Parathyroid adenoma (tissue), 2 donors: Measurements from ENCODE around the gene GARIN3.

Source experiments
- H2AFZ ChIP-seq: fragments of 300-600 bp; sonication (generic); one replicate; pipeline ENCODE4 v1.7.0; 2017; ENCODE audit warnings: antibody characterized with exemption, mild to moderate bottlenecking
- H3K27ac ChIP-seq: fragments of 300-600 bp; sonication (generic); one replicate; pipeline ENCODE4 v1.7.0; 2017
- H3K27me3 ChIP-seq: fragments of 300-600 bp; sonication (generic); one replicate; pipeline ENCODE4 v1.7.0; 2017; ENCODE audit warnings: low read length; ENCODE audit not compliant: control insufficient read depth, insufficient read depth
- H3K36me3 ChIP-seq: fragments of 300-600 bp; sonication (generic); one replicate; pipeline ENCODE4 v1.7.0; 2017; ENCODE audit warnings: low read length; ENCODE audit not compliant: control insufficient read depth, insufficient read depth
- H3K4me1 ChIP-seq: fragments of 300-600 bp; sonication (generic); one replicate; pipeline ENCODE4 v1.7.0; 2017; ENCODE audit warnings: control low read depth
- H3K4me2 ChIP-seq: fragments of 300-600 bp; sonication (generic); one replicate; pipeline ENCODE4 v1.7.0; 2017; ENCODE audit warnings: low read length
- H3K4me3 ChIP-seq: fragments of 300-600 bp; sonication (generic); one replicate; pipeline ENCODE4 v1.7.0; 2017; ENCODE audit warnings: low read depth, low read length
- H3K79me2 ChIP-seq: fragments of 300-600 bp; sonication (generic); one replicate; pipeline ENCODE4 v1.7.0; 2017; ENCODE audit warnings: control low read depth
- H3K9ac ChIP-seq: fragments of 300-600 bp; sonication (generic); one replicate; pipeline ENCODE4 v1.7.0; 2017; ENCODE audit warnings: mild to moderate bottlenecking
- H3K9me3 ChIP-seq: fragments of 300-600 bp; sonication (generic); one replicate; pipeline ENCODE4 v1.7.0; 2017; ENCODE audit warnings: low read length; ENCODE audit not compliant: control insufficient read depth
- CTCF ChIP-seq: fragments of 300-600 bp; sonication (generic); IDR thresholded peaks from one replicate; pipeline ENCODE4 v1.7.0; 2017; ENCODE audit warnings: antibody characterized with exemption, mild to moderate bottlenecking
- donor health status: primary hyperparathyroidism.

The GARIN3 gene

GRCh38 chr5:157167214-157167621 is 1.2 kb upstream of the GARIN3 start:
- Histone ChIP-seq H3K79me2 (no peaks in the 10 kb centered on the region), H3K27me3 (no peaks in the 10 kb centered on the region), H3K9ac (no peak overlapping the region)

DNA sequence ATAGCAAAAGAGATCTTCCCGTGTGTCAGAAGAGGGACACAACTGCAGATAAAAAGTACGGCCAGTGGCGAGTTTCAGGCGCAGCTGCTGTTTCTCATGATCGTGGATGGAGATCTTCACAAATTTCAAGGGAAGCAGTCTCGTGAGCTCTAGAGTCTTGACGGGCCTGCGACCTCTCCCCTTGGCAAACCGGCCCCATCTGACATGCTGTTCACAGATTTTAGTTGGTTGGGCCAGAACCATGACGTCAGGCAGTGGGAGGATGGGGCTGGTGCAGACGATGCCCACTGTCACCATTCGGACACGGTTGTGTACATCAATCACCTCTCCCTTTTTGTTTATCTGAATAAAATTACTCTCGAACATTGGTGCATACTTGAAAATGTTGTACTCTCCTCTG is 396 bp downstream of the GARIN3 start:
- H3K9me3 ChIP-seq: no peaks in the 10 kb centered on the region
- H3K4me1 ChIP-seq: no peaks in the 10 kb centered on the region
- H3K9ac ChIP-seq: no peak overlapping the region
- no peaks in the 10 kb centered on the region for H3K79me2 ChIP-seq
- H3K27ac ChIP-seq: no peak overlapping the region
- TF ChIP-seq CTCF: no peak
- no peak overlapping the region for H2AFZ ChIP-seq
- H3K27me3 ChIP-seq: no peaks in the 10 kb centered on the region
- H3K36me3 ChIP-seq: no peaks in the 10 kb centered on the region
- H3K4me3 ChIP-seq: no peak overlapping the region
- no peak overlapping the region for H3K4me2 ChIP-seq

More at GRCh38 chr5:157167214-157167621, 1.2 kb upstream of the GARIN3 start:
- no peak overlapping the region for H3K27ac ChIP-seq
- no peak for TF ChIP-seq CTCF
- no peaks in the 10 kb centered on the region for H3K9me3 ChIP-seq
- no peaks in the 10 kb centered on the region for H3K4me1 ChIP-seq
- no peak overlapping the region for H3K4me3 ChIP-seq
- H2AFZ ChIP-seq: no peak overlapping the region
- H3K4me2 ChIP-seq: no peak overlapping the region
- H3K36me3 ChIP-seq: no peaks in the 10 kb centered on the region

GRCh38 chr5:157165261-157165660 is 803 bp downstream of the GARIN3 start:
- no peak overlapping the region for H3K27ac ChIP-seq
- no peak overlapping the region for H2AFZ ChIP-seq
- H3K9ac ChIP-seq: no peak overlapping the region
- TF ChIP-seq CTCF: no peak
- no peak overlapping the region for H3K4me2 ChIP-seq
- H3K4me1 ChIP-seq: no peaks in the 10 kb centered on the region
- no peaks in the 10 kb centered on the region for H3K27me3 ChIP-seq
- no peaks in the 10 kb centered on the region for H3K79me2 ChIP-seq
- no peak overlapping the region for H3K4me3 ChIP-seq
- H3K9me3 ChIP-seq: no peaks in the 10 kb centered on the region
- H3K36me3 ChIP-seq: no peaks in the 10 kb centered on the region

GRCh38 chr5:157164521-157164920 is 1.5 kb downstream of the GARIN3 start:
- H3K9ac ChIP-seq: no peak overlapping the region
- H3K4me1 ChIP-seq: no peaks in the 10 kb centered on the region
- no peak overlapping the region for H2AFZ ChIP-seq
- no peaks in the 10 kb centered on the region for H3K36me3 ChIP-seq
- H3K27me3 ChIP-seq: no peaks in the 10 kb centered on the region
- no peak overlapping the region for H3K27ac ChIP-seq
- TF ChIP-seq CTCF: no peak
- no peak overlapping the region for H3K4me2 ChIP-seq
- no peak overlapping the region for H3K4me3 ChIP-seq
- H3K79me2 ChIP-seq: no peaks in the 10 kb centered on the region
- H3K9me3 ChIP-seq: no peaks in the 10 kb centered on the region

GRCh38 chr5:157162919-157163510 is 3.0 kb downstream of the GARIN3 start:
- no peaks in the 10 kb centered on the region for H3K36me3 ChIP-seq
- no peaks in the 10 kb centered on the region for H3K27me3 ChIP-seq
- no peaks in the 10 kb centered on the region for H3K9me3 ChIP-seq
- H3K4me1 ChIP-seq: peaks cover 6% of the 10 kb centered on the region
- no peaks in the 10 kb centered on the region for H3K79me2 ChIP-seq
- no peak overlapping the region for H3K9ac ChIP-seq
- no peak overlapping the region for H3K4me3 ChIP-seq
- no peak overlapping the region for H3K27ac ChIP-seq
- no peak overlapping the region for H3K4me2 ChIP-seq
- no peak overlapping the region for H2AFZ ChIP-seq
- TF ChIP-seq CTCF: no peak
